ENCODE data around the gene PKD1L1.

DNA sequence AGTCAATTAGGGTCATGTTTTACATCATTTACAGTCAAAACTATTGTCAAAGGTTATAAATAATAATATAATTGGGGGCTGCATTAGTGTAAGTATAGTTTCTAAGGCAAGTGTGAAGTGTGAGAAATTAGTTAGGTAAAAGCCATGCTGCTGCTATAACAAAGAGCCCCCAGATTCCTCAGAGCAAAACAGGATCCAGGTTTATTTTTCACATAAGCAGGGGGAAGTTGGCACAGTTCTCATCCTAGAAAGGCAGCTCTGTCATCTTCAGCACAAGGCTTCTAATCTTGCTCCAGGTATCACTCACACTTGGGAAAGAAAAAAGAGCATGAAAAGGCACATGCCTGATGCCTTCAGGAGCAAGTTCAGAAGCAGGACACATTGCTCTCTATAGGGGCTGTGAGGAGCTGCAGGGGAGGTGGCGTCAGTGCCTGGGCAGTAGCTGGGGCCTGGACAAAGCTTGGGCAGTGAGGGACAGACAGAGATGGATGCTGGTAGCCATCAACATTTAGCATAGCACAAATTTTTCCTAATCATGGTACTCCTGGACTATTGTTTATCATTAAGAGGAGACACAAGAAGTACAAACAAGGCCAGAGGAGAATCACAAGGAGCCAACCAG, 170.6 kb downstream of the PKD1L1 start:
- no peak for TF ChIP-seq POLR2A (IDR thresholded peaks at IDR 0.05)
- no peak for TF ChIP-seq POLR2AphosphoS5 (IDR thresholded peaks at IDR 0.05)
- TF ChIP-seq, protein P1, sequence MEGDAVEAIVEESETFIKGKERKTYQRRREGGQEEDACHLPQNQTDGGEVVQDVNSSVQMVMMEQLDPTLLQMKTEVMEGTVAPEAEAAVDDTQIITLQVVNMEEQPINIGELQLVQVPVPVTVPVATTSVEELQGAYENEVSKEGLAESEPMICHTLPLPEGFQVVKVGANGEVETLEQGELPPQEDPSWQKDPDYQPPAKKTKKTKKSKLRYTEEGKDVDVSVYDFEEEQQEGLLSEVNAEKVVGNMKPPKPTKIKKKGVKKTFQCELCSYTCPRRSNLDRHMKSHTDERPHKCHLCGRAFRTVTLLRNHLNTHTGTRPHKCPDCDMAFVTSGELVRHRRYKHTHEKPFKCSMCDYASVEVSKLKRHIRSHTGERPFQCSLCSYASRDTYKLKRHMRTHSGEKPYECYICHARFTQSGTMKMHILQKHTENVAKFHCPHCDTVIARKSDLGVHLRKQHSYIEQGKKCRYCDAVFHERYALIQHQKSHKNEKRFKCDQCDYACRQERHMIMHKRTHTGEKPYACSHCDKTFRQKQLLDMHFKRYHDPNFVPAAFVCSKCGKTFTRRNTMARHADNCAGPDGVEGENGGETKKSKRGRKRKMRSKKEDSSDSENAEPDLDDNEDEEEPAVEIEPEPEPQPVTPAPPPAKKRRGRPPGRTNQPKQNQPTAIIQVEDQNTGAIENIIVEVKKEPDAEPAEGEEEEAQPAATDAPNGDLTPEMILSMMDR (IDR thresholded peaks at IDR 0.05), result no peak
- no peak for TF ChIP-seq EP300 (IDR thresholded peaks at IDR 0.05)

All from suprapubic skin (tissue), 4 donors.